GM23338 (cell line): ENCODE results near the gene CENPS. TPM values are rescaled to one million over a fixed set of nuclear protein-coding genes. Genes with fewer than 3 reads are reported as not detected.

ENCODE experiments used
- ATAC-seq: fragments of 200-7000 bp; cut with Tn5 transposase; 3 replicates; pipeline ENCODE4 v1.9.1; 2020
- DNase-seq: peaks from one replicate; pipeline ENCODE4 v3.0.0-alpha.2; 2015; ENCODE audit warnings: low spot score
- H2AFZ ChIP-seq: fragments of 200-600 bp; sonication (generic); 2 replicates; pipeline ENCODE4 v1.8.0; 2016; ENCODE audit warnings: antibody characterized with exemption, mild to moderate bottlenecking, moderate library complexity
- H3F3A ChIP-seq: fragments of 200-600 bp; sonication (generic); replicated peaks from 2 replicates; pipeline ENCODE4 v1.8.0; 2017; ENCODE audit warnings: antibody characterized with exemption, mixed run types, low read depth
- H3K27ac ChIP-seq: fragments of 200-600 bp; sonication (generic); 2 replicates; pipeline ENCODE4 v1.6.1; 2016; ENCODE audit warnings: low read depth
- H3K27me3 ChIP-seq: fragments of 200-600 bp; sonication (generic); 2 replicates; pipeline ENCODE4 v1.8.0; 2016; ENCODE audit warnings: mild to moderate bottlenecking, mixed run types, moderate library complexity; ENCODE audit not compliant: insufficient read depth
- H3K36me3 ChIP-seq: fragments of 200-600 bp; sonication (generic); 2 replicates; pipeline ENCODE4 v1.8.0; 2016; ENCODE audit warnings: mild to moderate bottlenecking; ENCODE audit not compliant: insufficient read depth
- H3K4me1 ChIP-seq: fragments of 200-600 bp; sonication (generic); 2 replicates; pipeline ENCODE4 v1.8.0; 2016; ENCODE audit warnings: mild to moderate bottlenecking, moderate library complexity; ENCODE audit not compliant: insufficient read depth
- H3K4me2 ChIP-seq: fragments of 200-600 bp; sonication (generic); 2 replicates; pipeline ENCODE4 v1.7.1; 2017; ENCODE audit warnings: mixed run types
- H3K4me3 ChIP-seq: fragments of 200-600 bp; sonication (generic); 2 replicates; pipeline ENCODE4 v1.6.1; 2016; ENCODE audit warnings: mixed run types
- H3K79me2 ChIP-seq: fragments of 200-600 bp; sonication (generic); replicated peaks from 2 replicates; pipeline ENCODE4 v1.8.0; 2017; ENCODE audit warnings: mild to moderate bottlenecking; ENCODE audit not compliant: insufficient read depth
- H3K9me2 ChIP-seq: fragments of 200-600 bp; sonication (generic); 2 replicates; pipeline ENCODE4 v1.8.0; 2017; ENCODE audit not compliant: insufficient read depth
- H4K20me1 ChIP-seq: fragments of 200-600 bp; sonication (generic); replicated peaks from 2 replicates; pipeline ENCODE4 v1.8.0; 2017; ENCODE audit warnings: mild to moderate bottlenecking; ENCODE audit not compliant: insufficient read depth
- H3K27ac Mint-ChIP-seq: 2 replicates; pipeline ENCODE4 v1.8.0; 2020; ENCODE audit warnings: inconsistent platforms, mild to moderate bottlenecking, moderate library complexity, mixed read lengths
- H3K27me3 Mint-ChIP-seq: 3 replicates; pipeline ENCODE4 v1.8.0; 2022; ENCODE audit warnings: low read depth, mild to moderate bottlenecking, moderate library complexity, mixed read lengths, inconsistent platforms; ENCODE audit not compliant: insufficient read depth, poor library complexity
- H3K36me3 Mint-ChIP-seq: 3 replicates; pipeline ENCODE4 v1.8.0; 2021; ENCODE audit warnings: low read depth, mild to moderate bottlenecking, inconsistent platforms, moderate library complexity, mixed read lengths
- H3K4me1 Mint-ChIP-seq: 3 replicates; pipeline ENCODE4 v1.8.0; 2020; ENCODE audit warnings: mild to moderate bottlenecking, inconsistent platforms, mixed read lengths
- H3K4me3 Mint-ChIP-seq: 3 replicates; pipeline ENCODE4 v1.8.0; 2021; ENCODE audit warnings: moderate library complexity, mild to moderate bottlenecking, inconsistent platforms, mixed read lengths
- H3K9me3 Mint-ChIP-seq: 3 replicates; pipeline ENCODE4 v1.8.0; 2020; ENCODE audit warnings: moderate library complexity, mild to moderate bottlenecking, inconsistent platforms, mixed read lengths
- CREB1 ChIP-seq: fragments of 250-450 bp; sonication (Bioruptor Pico); IDR thresholded peaks from 2 replicates; pipeline ENCODE4 v1.5.0; 2020; ENCODE audit warnings: low read depth, mild to moderate bottlenecking, moderate library complexity
- EZH2 ChIP-seq: fragments of 200-600 bp; sonication (generic); IDR thresholded peaks from one replicate; pipeline ENCODE4 v1.8.0; 2017; ENCODE audit warnings: antibody characterized with exemption, mild to moderate bottlenecking, low read depth; ENCODE audit not compliant: unreplicated experiment
- EZH2phosphoT487 ChIP-seq: fragments of 200-600 bp; sonication (generic); IDR thresholded peaks from one replicate; pipeline ENCODE4 v1.8.1; 2018; ENCODE audit warnings: antibody characterized with exemption; ENCODE audit not compliant: unreplicated experiment
- JUNB ChIP-seq: IDR thresholded peaks from one replicate; pipeline ENCODE4 v1.6.1; 2016; ENCODE audit warnings: antibody characterized with exemption; ENCODE audit not compliant: unreplicated experiment
- POLR2AphosphoS5 ChIP-seq: IDR thresholded peaks from 2 replicates; pipeline ENCODE4 v1.6.1; 2016; ENCODE audit warnings: antibody characterized with exemption, low read depth
- STAT1 ChIP-seq: IDR thresholded peaks from one replicate; pipeline ENCODE4 v1.6.1; 2016; ENCODE audit warnings: antibody characterized with exemption; ENCODE audit not compliant: unreplicated experiment
- ZNF114 ChIP-seq: fragments of 250-450 bp; sonication (Bioruptor Pico); IDR thresholded peaks from 2 replicates; pipeline ENCODE4 v1.5.0; 2020; ENCODE audit warnings: mild to moderate bottlenecking, moderate library complexity
- polyA plus RNA-seq: library from polyadenylated mRNA; unstranded; fragments of >200 nt; fragmentation: Nextera tagmentation; extraction: Ambion mirVana; gene quantifications from 2 replicates; pipeline ENCODE4 v1.2.1, GENCODE V29; 2016
- total RNA-seq: library from RNA; depleted of rRNA; stranded (reverse); fragments of >200 nt; shearing (Covaris generic); gene quantifications from 2 replicates; pipeline ENCODE4 v1.2.3, GENCODE V29; 2014
- TF ChIP-seq, protein P1 (sequence below): IDR thresholded peaks from one replicate; pipeline ENCODE4 v1.6.1; 2018; ENCODE audit warnings: antibody characterized with exemption; ENCODE audit not compliant: unreplicated experiment
- TF ChIP-seq, protein P2 (sequence below): IDR thresholded peaks from 2 replicates; pipeline ENCODE4 v1.6.1; 2016; ENCODE audit warnings: antibody characterized with exemption
- TF ChIP-seq, protein P3 (sequence below), 2 experiments: fragments of 200-600 bp in 1 of 2; sonication (generic) in 1 of 2; conservative IDR thresholded peaks; 2 replicates each; pipeline versions ENCODE4 v1.5.1 to v1.6.1; 2016 to 2017; ENCODE audit warnings: antibody characterized with exemption in 2 of 2, low read depth in 2 of 2, mild to moderate bottlenecking in 2 of 2, moderate library complexity in 1 of 2

The CENPS gene
- total and polyA plus RNA-seq, 2 experiments from 2014 or later: 4.7 to 31.3 TPM

DNA sequence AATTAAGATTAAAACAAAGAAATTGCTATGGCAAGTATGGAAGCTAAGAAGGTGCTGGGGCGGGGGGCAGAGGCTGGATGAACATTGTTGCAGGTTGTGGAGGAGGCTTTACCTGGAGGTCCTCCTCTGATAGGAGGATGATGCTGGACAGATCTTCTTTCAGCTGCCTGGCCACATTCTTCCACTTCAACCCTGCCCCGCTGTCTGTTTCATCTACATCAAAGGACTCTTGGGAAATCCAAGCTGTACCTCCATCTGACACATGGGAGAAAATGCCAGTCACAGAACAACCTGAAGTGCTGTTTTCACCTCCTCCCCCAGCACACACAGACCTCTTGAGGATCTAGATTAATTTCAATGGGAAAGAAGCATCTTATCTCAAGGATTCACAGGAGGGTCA lies 36.8 kb downstream of the CENPS start:
- no peak overlapping the region for H3K27ac Mint-ChIP-seq
- H4K20me1 ChIP-seq: peaks cover 30% of the 10 kb centered on the region
- H3F3A ChIP-seq: peaks cover 24% of the 10 kb centered on the region; the same call in 1 of the 2 replicates
- ATAC-seq (no peak), DNase-seq (no peak)
- peaks cover 3% of the 10 kb centered on the region; the same call in 2 of the 3 replicates for H3K4me1 Mint-ChIP-seq
- H3K4me2 ChIP-seq: no peak overlapping the region
- H3K27ac ChIP-seq: no peak overlapping the region
- no peaks in the 10 kb centered on the region for H3K9me3 Mint-ChIP-seq
- peaks cover 6% of the 10 kb centered on the region; the same call in 1 of the 2 replicates for H3K4me1 ChIP-seq
- no peaks in the 10 kb centered on the region for H3K27me3 ChIP-seq
- TF ChIP-seq CREB1 (CRISPR knock-in tag): no peak
- no peak for TF ChIP-seq JUNB
- TF ChIP-seq ZNF114: no peak
- TF ChIP-seq STAT1: no peak
- TF ChIP-seq, protein P1, sequence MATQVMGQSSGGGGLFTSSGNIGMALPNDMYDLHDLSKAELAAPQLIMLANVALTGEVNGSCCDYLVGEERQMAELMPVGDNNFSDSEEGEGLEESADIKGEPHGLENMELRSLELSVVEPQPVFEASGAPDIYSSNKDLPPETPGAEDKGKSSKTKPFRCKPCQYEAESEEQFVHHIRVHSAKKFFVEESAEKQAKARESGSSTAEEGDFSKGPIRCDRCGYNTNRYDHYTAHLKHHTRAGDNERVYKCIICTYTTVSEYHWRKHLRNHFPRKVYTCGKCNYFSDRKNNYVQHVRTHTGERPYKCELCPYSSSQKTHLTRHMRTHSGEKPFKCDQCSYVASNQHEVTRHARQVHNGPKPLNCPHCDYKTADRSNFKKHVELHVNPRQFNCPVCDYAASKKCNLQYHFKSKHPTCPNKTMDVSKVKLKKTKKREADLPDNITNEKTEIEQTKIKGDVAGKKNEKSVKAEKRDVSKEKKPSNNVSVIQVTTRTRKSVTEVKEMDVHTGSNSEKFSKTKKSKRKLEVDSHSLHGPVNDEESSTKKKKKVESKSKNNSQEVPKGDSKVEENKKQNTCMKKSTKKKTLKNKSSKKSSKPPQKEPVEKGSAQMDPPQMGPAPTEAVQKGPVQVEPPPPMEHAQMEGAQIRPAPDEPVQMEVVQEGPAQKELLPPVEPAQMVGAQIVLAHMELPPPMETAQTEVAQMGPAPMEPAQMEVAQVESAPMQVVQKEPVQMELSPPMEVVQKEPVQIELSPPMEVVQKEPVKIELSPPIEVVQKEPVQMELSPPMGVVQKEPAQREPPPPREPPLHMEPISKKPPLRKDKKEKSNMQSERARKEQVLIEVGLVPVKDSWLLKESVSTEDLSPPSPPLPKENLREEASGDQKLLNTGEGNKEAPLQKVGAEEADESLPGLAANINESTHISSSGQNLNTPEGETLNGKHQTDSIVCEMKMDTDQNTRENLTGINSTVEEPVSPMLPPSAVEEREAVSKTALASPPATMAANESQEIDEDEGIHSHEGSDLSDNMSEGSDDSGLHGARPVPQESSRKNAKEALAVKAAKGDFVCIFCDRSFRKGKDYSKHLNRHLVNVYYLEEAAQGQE: no peak
- TF ChIP-seq, protein P2, sequence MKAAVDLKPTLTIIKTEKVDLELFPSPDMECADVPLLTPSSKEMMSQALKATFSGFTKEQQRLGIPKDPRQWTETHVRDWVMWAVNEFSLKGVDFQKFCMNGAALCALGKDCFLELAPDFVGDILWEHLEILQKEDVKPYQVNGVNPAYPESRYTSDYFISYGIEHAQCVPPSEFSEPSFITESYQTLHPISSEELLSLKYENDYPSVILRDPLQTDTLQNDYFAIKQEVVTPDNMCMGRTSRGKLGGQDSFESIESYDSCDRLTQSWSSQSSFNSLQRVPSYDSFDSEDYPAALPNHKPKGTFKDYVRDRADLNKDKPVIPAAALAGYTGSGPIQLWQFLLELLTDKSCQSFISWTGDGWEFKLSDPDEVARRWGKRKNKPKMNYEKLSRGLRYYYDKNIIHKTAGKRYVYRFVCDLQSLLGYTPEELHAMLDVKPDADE: no peak
- no peak for TF ChIP-seq EZH2phosphoT487
- TF ChIP-seq POLR2AphosphoS5: no peak
- TF ChIP-seq EZH2: no peak
- TF ChIP-seq, protein P3, sequence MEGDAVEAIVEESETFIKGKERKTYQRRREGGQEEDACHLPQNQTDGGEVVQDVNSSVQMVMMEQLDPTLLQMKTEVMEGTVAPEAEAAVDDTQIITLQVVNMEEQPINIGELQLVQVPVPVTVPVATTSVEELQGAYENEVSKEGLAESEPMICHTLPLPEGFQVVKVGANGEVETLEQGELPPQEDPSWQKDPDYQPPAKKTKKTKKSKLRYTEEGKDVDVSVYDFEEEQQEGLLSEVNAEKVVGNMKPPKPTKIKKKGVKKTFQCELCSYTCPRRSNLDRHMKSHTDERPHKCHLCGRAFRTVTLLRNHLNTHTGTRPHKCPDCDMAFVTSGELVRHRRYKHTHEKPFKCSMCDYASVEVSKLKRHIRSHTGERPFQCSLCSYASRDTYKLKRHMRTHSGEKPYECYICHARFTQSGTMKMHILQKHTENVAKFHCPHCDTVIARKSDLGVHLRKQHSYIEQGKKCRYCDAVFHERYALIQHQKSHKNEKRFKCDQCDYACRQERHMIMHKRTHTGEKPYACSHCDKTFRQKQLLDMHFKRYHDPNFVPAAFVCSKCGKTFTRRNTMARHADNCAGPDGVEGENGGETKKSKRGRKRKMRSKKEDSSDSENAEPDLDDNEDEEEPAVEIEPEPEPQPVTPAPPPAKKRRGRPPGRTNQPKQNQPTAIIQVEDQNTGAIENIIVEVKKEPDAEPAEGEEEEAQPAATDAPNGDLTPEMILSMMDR (conservative IDR thresholded peaks at IDR 0.05; ENCODE audit: low read depth in 2 of 2): no peak
- peaks cover 38% of the 10 kb centered on the region for H3K79me2 ChIP-seq
- H2AFZ ChIP-seq: no peak overlapping the region
- H3K4me3 ChIP-seq: no peak overlapping the region
- no peaks in the 10 kb centered on the region for H3K9me2 ChIP-seq
- H3K4me3 Mint-ChIP-seq: no peak overlapping the region
- peaks cover 78% of the 10 kb centered on the region for H3K36me3 Mint-ChIP-seq
- no peaks in the 10 kb centered on the region for H3K27me3 Mint-ChIP-seq
- H3K36me3 ChIP-seq: peaks cover 57% of the 10 kb centered on the region

DNA sequence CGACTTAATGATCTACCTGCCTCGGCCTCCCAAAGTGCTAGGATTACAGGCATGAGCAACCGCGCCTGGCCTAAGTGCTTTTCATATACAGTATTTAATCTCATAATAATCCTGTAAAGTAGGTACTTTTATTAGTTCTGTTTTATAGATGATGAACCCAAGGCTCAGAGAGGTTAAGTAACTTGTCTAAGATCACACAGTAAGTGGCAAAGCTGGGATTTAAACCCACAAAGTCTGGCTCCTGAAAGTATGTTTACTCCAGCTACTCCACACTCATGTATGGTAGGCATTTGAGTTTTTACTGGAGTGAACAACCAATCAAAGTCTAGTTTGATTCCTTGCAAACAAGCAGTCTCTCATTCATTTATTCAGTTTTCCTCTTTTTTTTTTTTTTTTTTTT lies 39.8 kb downstream of the CENPS start:
- peaks cover 53% of the 10 kb centered on the region for H3K36me3 Mint-ChIP-seq
- peaks cover 38% of the 10 kb centered on the region for H3K79me2 ChIP-seq
- H3K27ac Mint-ChIP-seq: no peak overlapping the region
- H3K27me3 Mint-ChIP-seq: peaks cover 9% of the 10 kb centered on the region
- no peaks in the 10 kb centered on the region for H3K9me3 Mint-ChIP-seq
- H3K36me3 ChIP-seq: peaks cover 35% of the 10 kb centered on the region
- no peak overlapping the region for H3K27ac ChIP-seq
- ATAC-seq: no peak
- H3K4me3 ChIP-seq: no peak overlapping the region
- peaks cover 11% of the 10 kb centered on the region; the same call in 2 of the 3 replicates for H3K4me1 Mint-ChIP-seq
- no peak overlapping the region for H3K4me3 Mint-ChIP-seq
- H2AFZ ChIP-seq: no peak overlapping the region
- no peak for DNase-seq
- no peak overlapping the region for H3K4me2 ChIP-seq
- H3K9me2 ChIP-seq: no peaks in the 10 kb centered on the region
- peaks cover 9% of the 10 kb centered on the region; the same call in 1 of the 2 replicates for H3F3A ChIP-seq
- H3K4me1 ChIP-seq: peaks cover 9% of the 10 kb centered on the region; the same call in 1 of the 2 replicates
- H3K27me3 ChIP-seq: no peaks in the 10 kb centered on the region
- H4K20me1 ChIP-seq: peaks cover 26% of the 10 kb centered on the region
- TF ChIP-seq JUNB: no peak
